Measurements from ENCODE around the gene GALNS. TPM values are rescaled to one million over a fixed set of nuclear protein-coding genes. Genes with fewer than 3 reads are reported as not detected.
"Not testable (repeated sequence)": the region's sequence is repeated elsewhere in the genome, so short reads cannot be mapped to it uniquely, and the experiment has no call there.

GALNS gene
- total RNA-seq, 2 experiments from 2014 or later = 17.2 to 49.0 TPM

DNA sequence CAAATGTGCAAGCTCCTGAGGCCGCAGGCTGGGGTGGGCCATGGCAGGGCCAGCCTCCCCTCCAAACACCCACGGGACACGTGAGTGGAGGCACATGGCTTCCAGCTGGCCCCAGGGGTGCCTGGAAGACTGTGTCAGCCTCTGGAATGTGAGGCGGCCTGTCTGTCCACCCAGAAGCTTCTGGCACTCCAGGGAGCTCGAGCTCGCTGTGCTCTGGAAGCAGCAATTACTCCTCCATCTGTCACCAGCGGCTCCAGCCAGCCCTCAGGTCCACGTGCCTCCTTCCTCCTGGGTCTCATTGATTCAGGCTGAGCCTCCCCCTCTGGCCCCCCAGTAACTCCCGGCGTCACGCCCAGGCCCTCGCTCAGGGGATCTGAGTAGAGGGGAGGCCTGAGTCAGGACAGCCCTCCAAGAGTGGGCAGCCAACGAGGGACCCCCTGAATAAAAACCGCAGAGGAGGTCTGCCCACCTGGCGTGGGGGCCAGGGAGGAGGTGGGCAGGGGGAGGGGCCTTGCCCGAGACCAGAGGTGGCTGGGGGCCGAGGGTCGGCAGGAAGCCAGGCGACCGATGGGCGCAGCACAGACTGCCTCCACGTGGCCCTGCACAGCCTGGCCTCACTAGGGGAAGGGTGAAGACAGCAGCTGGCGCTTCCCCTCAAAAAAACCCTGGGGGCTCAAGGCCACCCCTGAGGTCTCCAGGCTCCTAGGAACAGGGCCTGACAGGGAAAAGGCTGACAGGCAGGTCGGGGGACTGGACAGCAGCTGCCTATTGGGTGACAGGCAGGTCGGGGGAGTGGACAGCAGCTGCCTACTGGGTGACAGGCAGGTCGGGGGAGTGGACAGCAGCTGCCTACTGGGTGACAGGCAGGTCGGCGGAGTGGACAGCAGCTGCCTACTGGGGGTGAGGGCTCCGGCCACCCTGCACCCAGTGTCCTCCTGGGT lies 83.6 kb downstream of the GALNS start:
- TF ChIP-seq CTCF (conservative IDR thresholded peaks at IDR 0.05; ENCODE audit: low read length) (no peak), EZH2phosphoT487 (IDR thresholded peaks at IDR 0.05; ENCODE audit: borderline replicate concordance, low read depth, low read length) (no peak)
- no peak overlapping the region for H2AFZ ChIP-seq (ENCODE audit: low read length)
- H4K20me1 ChIP-seq (ENCODE audit: insufficient read depth, low read length) = 0 out of 2 replicates have a peak, but pooled peaks cover 9% of the 10 kb centered on the region
- H3K9me3 ChIP-seq (ENCODE audit: low read length) = no peaks in the 10 kb centered on the region
- DNase-seq (ENCODE audit: low spot score) = no peak
- H3K79me2 ChIP-seq (ENCODE audit: insufficient read depth, low read depth, low read length) = no peaks in the 10 kb centered on the region
- peaks cover 14% of the 10 kb centered on the region for H3K4me1 ChIP-seq (ENCODE audit: insufficient read depth, low read length, poor library complexity, severe bottlenecking)
- ChIA-PET POLR2A (no interaction called here), CTCF (ENCODE audit: unreplicated experiment) (no interaction called here)
- no TSS peak for BruUV-seq (replicated peaks)
- H3K9me2 ChIP-seq (ENCODE audit: insufficient read depth, low read length) = no peaks in the 10 kb centered on the region
- H3K4me3 ChIP-seq (ENCODE audit: low read depth, low read length, poor library complexity, severe bottlenecking) = no peak overlapping the region
- no peak overlapping the region for H3K4me2 ChIP-seq (ENCODE audit: low read length)
- H3K27ac ChIP-seq (ENCODE audit: low read depth, low read length, poor library complexity, severe bottlenecking) = no peak overlapping the region
- intact Hi-C loops (cut with micrococcal nuclease; ENCODE audit: unreplicated experiment) = no loop called here
- peaks cover 6% of the 10 kb centered on the region; the same call in 1 of the 2 replicates for H3K36me3 ChIP-seq (ENCODE audit: insufficient read depth, low read length)

DNA sequence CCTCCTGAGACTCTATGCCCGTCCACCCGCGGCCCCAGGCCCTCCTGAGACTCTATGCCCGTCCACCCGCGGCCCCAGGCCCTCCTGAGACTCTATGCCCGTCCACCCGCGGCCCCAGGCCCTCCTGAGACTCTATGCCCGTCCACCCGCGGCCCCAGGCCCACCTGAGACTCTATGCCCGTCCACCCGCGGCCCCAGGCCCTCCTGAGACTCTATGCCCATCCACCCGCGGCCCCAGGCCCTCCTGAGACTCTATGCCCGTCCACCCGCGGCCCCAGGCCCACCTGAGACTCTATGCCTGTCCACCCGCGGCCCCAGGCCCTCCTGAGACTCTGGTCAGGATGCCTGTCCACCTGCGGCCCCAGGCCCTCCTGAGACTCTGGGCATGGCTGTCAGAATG lies 85.0 kb downstream of the GALNS start:
- DNase-seq (ENCODE audit: low spot score); intact Hi-C loops (cut with micrococcal nuclease; ENCODE audit: unreplicated experiment); H4K20me1 ChIP-seq (ENCODE audit: insufficient read depth, low read length); H3K4me3 ChIP-seq (ENCODE audit: low read depth, low read length, poor library complexity, severe bottlenecking); H2AFZ ChIP-seq (ENCODE audit: low read length); POLR2A ChIA-PET; H3K9me3 ChIP-seq (ENCODE audit: low read length); H3K79me2 ChIP-seq (ENCODE audit: insufficient read depth, low read depth, low read length); H3K4me2 ChIP-seq (ENCODE audit: low read length); H3K36me3 ChIP-seq (ENCODE audit: insufficient read depth, low read length); H3K9me2 ChIP-seq (ENCODE audit: insufficient read depth, low read length); CTCF ChIA-PET (ENCODE audit: unreplicated experiment); BruUV-seq (replicated peaks); H3K27ac ChIP-seq (ENCODE audit: low read depth, low read length, poor library complexity, severe bottlenecking): not testable (repeated sequence)
- peaks cover 26% of the 10 kb centered on the region for H3K4me1 ChIP-seq (ENCODE audit: insufficient read depth, low read length, poor library complexity, severe bottlenecking)

DNA sequence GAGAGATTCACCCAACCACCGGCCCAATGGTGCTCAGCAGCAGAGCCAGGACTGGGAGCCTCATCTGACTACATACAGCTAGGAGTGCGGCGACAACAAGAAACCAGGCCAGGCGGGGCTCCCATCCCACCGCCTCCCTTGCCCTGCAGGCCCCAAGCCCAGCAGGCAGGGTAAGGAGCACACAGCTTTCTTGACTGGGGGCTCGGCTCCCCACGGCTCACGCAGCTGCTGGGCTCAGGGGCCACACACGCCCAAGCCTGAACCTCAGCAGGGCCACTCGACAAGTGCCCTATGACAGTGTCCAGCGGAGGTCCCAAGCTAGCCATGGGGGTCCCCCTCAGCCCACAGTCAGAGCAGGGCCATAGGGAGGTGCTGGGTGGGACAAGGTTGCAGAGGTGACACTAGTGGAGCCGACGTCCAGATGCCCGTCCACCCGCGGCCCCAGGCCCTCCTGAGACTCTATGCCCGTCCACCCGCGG lies 85.4 kb downstream of the GALNS start:
- H3K4me3 ChIP-seq (ENCODE audit: low read depth, low read length, poor library complexity, severe bottlenecking) = no peak overlapping the region
- no peak overlapping the region for H3K27ac ChIP-seq (ENCODE audit: low read depth, low read length, poor library complexity, severe bottlenecking)
- no peak for DNase-seq (ENCODE audit: low spot score)
- no peaks in the 10 kb centered on the region for H3K79me2 ChIP-seq (ENCODE audit: insufficient read depth, low read depth, low read length)
- H3K4me1 ChIP-seq (ENCODE audit: insufficient read depth, low read length, poor library complexity, severe bottlenecking) = peaks cover 28% of the 10 kb centered on the region
- no peak overlapping the region for H3K4me2 ChIP-seq (ENCODE audit: low read length)
- H3K9me3 ChIP-seq (ENCODE audit: low read length) = no peaks in the 10 kb centered on the region
- ChIA-PET POLR2A (no interaction called here), CTCF (ENCODE audit: unreplicated experiment) (no interaction called here)
- H4K20me1 ChIP-seq (ENCODE audit: insufficient read depth, low read length) = 0 out of 2 replicates have a peak, but pooled peaks cover 9% of the 10 kb centered on the region
- intact Hi-C loops (cut with micrococcal nuclease; ENCODE audit: unreplicated experiment) = no loop called here
- H2AFZ ChIP-seq (ENCODE audit: low read length) = no peak overlapping the region
- BruUV-seq (replicated peaks) = no TSS peak
- no peaks in the 10 kb centered on the region for H3K9me2 ChIP-seq (ENCODE audit: insufficient read depth, low read length)
- H3K36me3 ChIP-seq (ENCODE audit: insufficient read depth, low read length) = peaks cover 6% of the 10 kb centered on the region; the same call in 1 of the 2 replicates
- TF ChIP-seq EZH2phosphoT487 (IDR thresholded peaks at IDR 0.05; ENCODE audit: borderline replicate concordance, low read depth, low read length) (no peak), CTCF (conservative IDR thresholded peaks at IDR 0.05; ENCODE audit: low read length) (no peak)
